GM12878 (cell line): ENCODE data around the gene UBASH3A. TPM values are rescaled to one million over a fixed set of nuclear protein-coding genes. Genes with fewer than 3 reads are reported as not detected.

Experiments used
- BMI1 ChIP-seq: fragments of 450-650 bp; IDR thresholded peaks from 2 replicates; pipeline ENCODE4 v1.6.1; 2016; ENCODE audit warnings: mild to moderate bottlenecking, moderate library complexity, borderline replicate concordance
- CHD2 ChIP-seq: IDR thresholded peaks from 2 replicates; pipeline ENCODE4 v1.6.1; 2011; ENCODE audit warnings: low read depth, low read length, improper control_type of control experiment, borderline replicate concordance
- CHD4 ChIP-seq: fragments of 200-600 bp; sonication (generic); IDR thresholded peaks from 2 replicates; pipeline ENCODE4 v1.6.1; 2016; ENCODE audit warnings: mild to moderate bottlenecking
- EZH2 ChIP-seq: IDR thresholded peaks from 2 replicates; pipeline ENCODE4 v1.6.1; 2012; ENCODE audit warnings: low read depth, mild to moderate bottlenecking, control low read depth, inconsistent platforms, low read length, borderline replicate concordance; ENCODE audit not compliant: control insufficient read depth
- FOXM1 ChIP-seq: IDR thresholded peaks from 2 replicates; pipeline ENCODE4 v1.6.1; 2012; ENCODE audit warnings: low read depth, mild to moderate bottlenecking, inconsistent platforms, low read length, moderate library complexity
- HDAC6 ChIP-seq: fragments of 200-600 bp; sonication (generic); IDR thresholded peaks from one replicate; pipeline ENCODE4 v1.8.0; 2017; ENCODE audit warnings: antibody characterized with exemption; ENCODE audit not compliant: unreplicated experiment
- LARP7 ChIP-seq: fragments of 450-650 bp; IDR thresholded peaks from 2 replicates; pipeline ENCODE4 v1.6.1; 2017; ENCODE audit warnings: mild to moderate bottlenecking
- NBN ChIP-seq: fragments of 450-650 bp; IDR thresholded peaks from 2 replicates; pipeline ENCODE4 v1.6.1; 2016
- NFYB ChIP-seq: IDR thresholded peaks from 2 replicates; pipeline ENCODE4 v1.6.1; 2011; ENCODE audit warnings: low read depth, mild to moderate bottlenecking, low read length, improper control_type of control experiment, moderate library complexity; ENCODE audit not compliant: insufficient read depth
- NR2F1 ChIP-seq: fragments of 450-650 bp; conservative IDR thresholded peaks from 2 replicates; pipeline ENCODE4 v1.6.1; 2017; ENCODE audit warnings: mild to moderate bottlenecking
- SIX5 ChIP-seq: IDR thresholded peaks from 2 replicates; pipeline ENCODE4 v1.6.1; 2011; ENCODE audit warnings: mild to moderate bottlenecking, low read depth, low read length, moderate library complexity; ENCODE audit not compliant: severe bottlenecking
- SMAD5 ChIP-seq: IDR thresholded peaks from 2 replicates; pipeline ENCODE4 v1.6.1; 2016; ENCODE audit warnings: antibody characterized with exemption, low read depth
- SPI1 ChIP-seq: IDR thresholded peaks from 2 replicates; pipeline ENCODE4 v1.6.1; 2011; ENCODE audit warnings: low read depth, mild to moderate bottlenecking, low read length, moderate library complexity, borderline replicate concordance; ENCODE audit not compliant: insufficient read depth
- SUZ12 ChIP-seq: fragments of 200-600 bp; sonication (generic); IDR thresholded peaks from one replicate; pipeline ENCODE4 v1.6.1; 2018; ENCODE audit warnings: antibody characterized with exemption, mild to moderate bottlenecking; ENCODE audit not compliant: unreplicated experiment
- ZSCAN29 ChIP-seq: fragments of 450-650 bp; IDR thresholded peaks from 2 replicates; pipeline ENCODE4 v1.6.1; 2017; ENCODE audit warnings: mild to moderate bottlenecking, moderate library complexity
- ZZZ3 ChIP-seq: IDR thresholded peaks from 2 replicates; pipeline ENCODE4 v1.6.1; 2011; ENCODE audit warnings: low read depth; ENCODE audit not compliant: control insufficient read depth, insufficient read length
- polyA plus RNA-seq, 11 experiments: library from polyadenylated mRNA; depleted of rRNA in 4 of 11; unstranded in 6 of 11; stranded (reverse) in 5 of 11; fragments of >200 nt; fragmentation: Nextera tagmentation in 4 of 11; fragmentation: Illumina TruSeq in 1 of 11; extraction: Ambion mirVana in 4 of 11; extraction: Trizol in 1 of 11; gene quantifications; 1 replicate in 1 of 11; 2 replicates in 10 of 11; pipeline versions ENCODE4 v1.2.1 to v1.2.3, GENCODE V29; 2011 to 2016; ENCODE audit warnings: inconsistent platforms in 2 of 11, missing spikeins in 2 of 11, low read depth in 1 of 11
- total RNA-seq, 4 experiments: library from RNA; depleted of rRNA in 3 of 4; stranded (reverse); fragments of >200 nt in 3 of 4; fragmentation: Illumina TruSeq in 1 of 4; extraction: Trizol in 1 of 4; gene quantifications; 2 replicates each; pipeline versions ENCODE4 v1.2.1 to v1.2.3, GENCODE V29; 2013 to 2021
- TF ChIP-seq, protein P1 (sequence below): fragments of 450-650 bp; formaldehyde crosslinking; IDR thresholded peaks from 2 replicates; pipeline ENCODE4 v1.4.0; 2020; ENCODE audit warnings: mild to moderate bottlenecking, moderate library complexity
- TF ChIP-seq, protein P2 (sequence below): IDR thresholded peaks from 2 replicates; pipeline ENCODE4 v1.6.1; 2011; ENCODE audit warnings: borderline replicate concordance, low read depth, mild to moderate bottlenecking, moderate library complexity, mixed read lengths, low read length; ENCODE audit not compliant: insufficient read depth; ENCODE audit errors: extremely low read length
- TF ChIP-seq, protein P3 (sequence below): IDR thresholded peaks from 2 replicates; pipeline ENCODE4 v1.6.1; 2011; ENCODE audit warnings: borderline replicate concordance, low read depth, mild to moderate bottlenecking, moderate library complexity, low read length; ENCODE audit not compliant: insufficient read depth, poor library complexity, severe bottlenecking
- TF ChIP-seq, protein P4 (sequence below): IDR thresholded peaks from 2 replicates; pipeline ENCODE4 v1.6.1; 2012; ENCODE audit warnings: low read depth, low read length, improper control_type of control experiment

Gene UBASH3A
- total and polyA plus RNA-seq, 10 of the 15 experiments (the other 5 are each of a cell fraction or from before 2014, with no cell fraction given), result 0.04 to 0.39 (median 0.23) TPM; not detected in 1

DNA sequence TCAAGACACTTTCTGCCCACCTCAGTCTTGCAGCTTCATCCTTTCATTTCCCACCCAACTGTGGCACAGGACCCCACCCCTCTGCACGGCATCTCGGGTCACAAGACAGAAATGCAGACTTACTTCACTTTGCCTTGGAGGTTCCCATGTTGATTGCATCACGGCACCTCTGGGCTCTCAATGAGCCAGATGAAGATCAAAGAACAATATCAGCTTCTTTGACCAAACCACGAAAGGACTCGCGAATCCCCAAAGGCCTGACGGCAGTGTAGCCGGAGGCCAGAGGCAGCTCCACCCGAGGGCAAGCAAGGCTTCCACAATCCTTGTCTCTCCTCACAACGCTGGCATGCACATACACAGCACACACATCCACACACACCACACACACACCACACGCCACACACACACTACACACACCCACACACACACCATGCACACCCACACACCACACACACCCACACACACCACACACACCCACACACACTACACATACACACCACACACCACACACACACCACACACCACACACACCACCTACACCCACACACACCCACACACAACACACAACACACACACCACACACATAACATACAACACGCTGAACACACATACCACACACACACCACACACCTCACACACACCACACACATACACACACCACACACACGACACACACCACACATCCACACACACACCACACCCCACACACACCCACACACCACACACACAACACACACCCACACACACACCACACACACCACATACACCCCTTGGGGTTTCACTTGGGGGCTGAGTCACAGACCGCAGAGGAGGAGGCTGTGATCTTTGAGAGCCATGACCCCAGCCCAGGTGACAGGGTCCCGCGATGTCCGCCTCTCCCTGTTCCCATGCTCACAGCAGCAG lies 35.8 kb downstream of the UBASH3A start (continued):
- TF ChIP-seq, protein P1, sequence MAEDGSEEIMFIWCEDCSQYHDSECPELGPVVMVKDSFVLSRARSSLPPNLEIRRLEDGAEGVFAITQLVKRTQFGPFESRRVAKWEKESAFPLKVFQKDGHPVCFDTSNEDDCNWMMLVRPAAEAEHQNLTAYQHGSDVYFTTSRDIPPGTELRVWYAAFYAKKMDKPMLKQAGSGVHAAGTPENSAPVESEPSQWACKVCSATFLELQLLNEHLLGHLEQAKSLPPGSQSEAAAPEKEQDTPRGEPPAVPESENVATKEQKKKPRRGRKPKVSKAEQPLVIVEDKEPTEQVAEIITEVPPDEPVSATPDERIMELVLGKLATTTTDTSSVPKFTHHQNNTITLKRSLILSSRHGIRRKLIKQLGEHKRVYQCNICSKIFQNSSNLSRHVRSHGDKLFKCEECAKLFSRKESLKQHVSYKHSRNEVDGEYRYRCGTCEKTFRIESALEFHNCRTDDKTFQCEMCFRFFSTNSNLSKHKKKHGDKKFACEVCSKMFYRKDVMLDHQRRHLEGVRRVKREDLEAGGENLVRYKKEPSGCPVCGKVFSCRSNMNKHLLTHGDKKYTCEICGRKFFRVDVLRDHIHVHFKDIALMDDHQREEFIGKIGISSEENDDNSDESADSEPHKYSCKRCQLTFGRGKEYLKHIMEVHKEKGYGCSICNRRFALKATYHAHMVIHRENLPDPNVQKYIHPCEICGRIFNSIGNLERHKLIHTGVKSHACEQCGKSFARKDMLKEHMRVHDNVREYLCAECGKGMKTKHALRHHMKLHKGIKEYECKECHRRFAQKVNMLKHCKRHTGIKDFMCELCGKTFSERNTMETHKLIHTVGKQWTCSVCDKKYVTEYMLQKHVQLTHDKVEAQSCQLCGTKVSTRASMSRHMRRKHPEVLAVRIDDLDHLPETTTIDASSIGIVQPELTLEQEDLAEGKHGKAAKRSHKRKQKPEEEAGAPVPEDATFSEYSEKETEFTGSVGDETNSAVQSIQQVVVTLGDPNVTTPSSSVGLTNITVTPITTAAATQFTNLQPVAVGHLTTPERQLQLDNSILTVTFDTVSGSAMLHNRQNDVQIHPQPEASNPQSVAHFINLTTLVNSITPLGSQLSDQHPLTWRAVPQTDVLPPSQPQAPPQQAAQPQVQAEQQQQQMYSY (CRISPR knock-in tag), result no peak
- no peak for TF ChIP-seq ZZZ3
- TF ChIP-seq NFYB, result no peak
- no peak for TF ChIP-seq CHD4
- no peak for TF ChIP-seq SMAD5
- TF ChIP-seq CHD2, result peak; percentile 13; the same call in 1 of the 2 replicates
- TF ChIP-seq SPI1, result no peak
- no peak for TF ChIP-seq HDAC6
- TF ChIP-seq BMI1, result peak; percentile 60; the same call in 1 of the 2 replicates
- TF ChIP-seq NBN, result peak; percentile 99
- TF ChIP-seq, protein P2, sequence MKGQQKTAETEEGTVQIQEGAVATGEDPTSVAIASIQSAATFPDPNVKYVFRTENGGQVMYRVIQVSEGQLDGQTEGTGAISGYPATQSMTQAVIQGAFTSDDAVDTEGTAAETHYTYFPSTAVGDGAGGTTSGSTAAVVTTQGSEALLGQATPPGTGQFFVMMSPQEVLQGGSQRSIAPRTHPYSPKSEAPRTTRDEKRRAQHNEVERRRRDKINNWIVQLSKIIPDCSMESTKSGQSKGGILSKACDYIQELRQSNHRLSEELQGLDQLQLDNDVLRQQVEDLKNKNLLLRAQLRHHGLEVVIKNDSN, result no peak
- TF ChIP-seq FOXM1, result no peak; the same call in 1 of the 2 replicates
- TF ChIP-seq ZSCAN29, result no peak
- TF ChIP-seq, protein P3, sequence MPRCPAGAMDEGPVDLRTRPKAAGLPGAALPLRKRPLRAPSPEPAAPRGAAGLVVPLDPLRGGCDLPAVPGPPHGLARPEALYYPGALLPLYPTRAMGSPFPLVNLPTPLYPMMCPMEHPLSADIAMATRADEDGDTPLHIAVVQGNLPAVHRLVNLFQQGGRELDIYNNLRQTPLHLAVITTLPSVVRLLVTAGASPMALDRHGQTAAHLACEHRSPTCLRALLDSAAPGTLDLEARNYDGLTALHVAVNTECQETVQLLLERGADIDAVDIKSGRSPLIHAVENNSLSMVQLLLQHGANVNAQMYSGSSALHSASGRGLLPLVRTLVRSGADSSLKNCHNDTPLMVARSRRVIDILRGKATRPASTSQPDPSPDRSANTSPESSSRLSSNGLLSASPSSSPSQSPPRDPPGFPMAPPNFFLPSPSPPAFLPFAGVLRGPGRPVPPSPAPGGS, result peak; percentile 91
- no peak for TF ChIP-seq SIX5
- no peak; the same call in 1 of the 2 replicates for TF ChIP-seq LARP7
- peak; percentile 90 for TF ChIP-seq NR2F1
- no peak for TF ChIP-seq EZH2
- TF ChIP-seq SUZ12, result no peak
- TF ChIP-seq, protein P4, sequence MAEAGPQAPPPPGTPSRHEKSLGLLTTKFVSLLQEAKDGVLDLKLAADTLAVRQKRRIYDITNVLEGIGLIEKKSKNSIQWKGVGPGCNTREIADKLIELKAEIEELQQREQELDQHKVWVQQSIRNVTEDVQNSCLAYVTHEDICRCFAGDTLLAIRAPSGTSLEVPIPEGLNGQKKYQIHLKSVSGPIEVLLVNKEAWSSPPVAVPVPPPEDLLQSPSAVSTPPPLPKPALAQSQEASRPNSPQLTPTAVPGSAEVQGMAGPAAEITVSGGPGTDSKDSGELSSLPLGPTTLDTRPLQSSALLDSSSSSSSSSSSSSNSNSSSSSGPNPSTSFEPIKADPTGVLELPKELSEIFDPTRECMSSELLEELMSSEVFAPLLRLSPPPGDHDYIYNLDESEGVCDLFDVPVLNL, result no peak
